ENCODE results near the gene ADGRV1.
"Not testable (repeated sequence)": the region's sequence is repeated elsewhere in the genome, so short reads cannot be mapped to it uniquely, and the experiment has no call there.

Gene ADGRV1

GRCh38 chr5:90741022-90741564 is 182.5 kb downstream of the ADGRV1 start:
- no peak for FAIRE-seq

GRCh38 chr5:90746119-90746518 is 187.5 kb downstream of the ADGRV1 start:
- no peak for FAIRE-seq

- no peak for FAIRE-seq
Measured at GRCh38 chr5:90747175-90747574, 188.6 kb downstream of the ADGRV1 start.

- FAIRE-seq = no peak
Measured at GRCh38 chr5:90747693-90748092, 189.1 kb downstream of the ADGRV1 start.

GRCh38 chr5:90759119-90759518 is 200.5 kb downstream of the ADGRV1 start:
- FAIRE-seq = peak; percentile 28

- no peak for FAIRE-seq
Measured at GRCh38 chr5:90767710-90768109, 209.1 kb downstream of the ADGRV1 start.

GRCh38 chr5:90770006-90770541 is 211.5 kb downstream of the ADGRV1 start:
- not testable (repeated sequence) for FAIRE-seq

- no peak for FAIRE-seq
Measured at GRCh38 chr5:90777959-90778358, 219.4 kb downstream of the ADGRV1 start.

GRCh38 chr5:90783460-90784333 is 225.1 kb downstream of the ADGRV1 start:
- no peak for FAIRE-seq

- FAIRE-seq = no peak
Measured at GRCh38 chr5:90786756-90787155, 228.2 kb downstream of the ADGRV1 start.

GRCh38 chr5:90792725-90793124 is 234.1 kb downstream of the ADGRV1 start:
- FAIRE-seq = no peak

- no peak for FAIRE-seq
Measured at GRCh38 chr5:90793183-90793582, 234.6 kb downstream of the ADGRV1 start.

GRCh38 chr5:90796919-90797318 is 238.3 kb downstream of the ADGRV1 start:
- FAIRE-seq = not testable (repeated sequence)

- FAIRE-seq = not testable (repeated sequence)
Measured at GRCh38 chr5:90800082-90800481, 241.5 kb downstream of the ADGRV1 start.

GRCh38 chr5:90800515-90800914 is 241.9 kb downstream of the ADGRV1 start:
- not testable (repeated sequence) for FAIRE-seq

- FAIRE-seq = no peak
Measured at GRCh38 chr5:90802474-90803317, 244.1 kb downstream of the ADGRV1 start.

GRCh38 chr5:90803381-90803780 is 244.8 kb downstream of the ADGRV1 start:
- FAIRE-seq = no peak

- no peak for FAIRE-seq
Measured at GRCh38 chr5:90803876-90804275, 245.3 kb downstream of the ADGRV1 start.

GRCh38 chr5:90807496-90807895 is 248.9 kb downstream of the ADGRV1 start:
- FAIRE-seq = no peak

- no peak for FAIRE-seq
Measured at GRCh38 chr5:90809311-90810056, 250.9 kb downstream of the ADGRV1 start.

GRCh38 chr5:90810211-90810610 is 251.6 kb downstream of the ADGRV1 start:
- no peak for FAIRE-seq

GRCh38 chr5:90813392-90813791 is 254.8 kb downstream of the ADGRV1 start:
- FAIRE-seq = no peak
